ENCODE data around the gene SCUBE1.
"Not testable (repeated sequence)": the region's sequence is repeated elsewhere in the genome, so short reads cannot be mapped to it uniquely, and the experiment has no call there.

SCUBE1 gene

GRCh38 chr22:43356881-43357280 is 13.7 kb upstream of the SCUBE1 start:
- no peak for DNase-seq (ENCODE audit: low spot score)

- not testable (repeated sequence) for DNase-seq (ENCODE audit: low spot score)
Observed at GRCh38 chr22:43355688-43356087, 12.5 kb upstream of the SCUBE1 start.

- no peak for DNase-seq (ENCODE audit: low spot score)
Observed at GRCh38 chr22:43351966-43352345, 8.8 kb upstream of the SCUBE1 start.

GRCh38 chr22:43349636-43350035 is 6.5 kb upstream of the SCUBE1 start:
- DNase-seq (ENCODE audit: low spot score) = no peak

GRCh38 chr22:43346521-43346929 is 3.4 kb upstream of the SCUBE1 start:
- DNase-seq (ENCODE audit: low spot score) = peak; percentile 3

GRCh38 chr22:43345761-43346301 is 2.7 kb upstream of the SCUBE1 start:
- DNase-seq (ENCODE audit: low spot score) = no peak

GRCh38 chr22:43345356-43345755 is 2.2 kb upstream of the SCUBE1 start:
- DNase-seq (ENCODE audit: low spot score) = no peak

GRCh38 chr22:43344520-43344787 is 1.3 kb upstream of the SCUBE1 start:
- no peak for DNase-seq (ENCODE audit: low spot score)

GRCh38 chr22:43343670-43344519 is 723 bp upstream of the SCUBE1 start:
- DNase-seq (ENCODE audit: low spot score) = no peak

- no peak for DNase-seq (ENCODE audit: low spot score)
Observed at GRCh38 chr22:43342347-43343261, 568 bp downstream of the SCUBE1 start.

GRCh38 chr22:43341565-43341964 is 1.6 kb downstream of the SCUBE1 start:
- DNase-seq (ENCODE audit: low spot score) = no peak

- no peak for DNase-seq (ENCODE audit: low spot score)
Observed at GRCh38 chr22:43338766-43339345, 4.3 kb downstream of the SCUBE1 start.

GRCh38 chr22:43337946-43338345 is 5.2 kb downstream of the SCUBE1 start:
- DNase-seq (ENCODE audit: low spot score) = no peak

GRCh38 chr22:43337385-43337784 is 5.8 kb downstream of the SCUBE1 start:
- no peak for DNase-seq (ENCODE audit: low spot score)

GRCh38 chr22:43334378-43334777 is 8.8 kb downstream of the SCUBE1 start:
- DNase-seq (ENCODE audit: low spot score) = no peak

- DNase-seq (ENCODE audit: low spot score) = no peak
Observed at GRCh38 chr22:43333978-43334377, 9.2 kb downstream of the SCUBE1 start.

GRCh38 chr22:43333156-43333555 is 10.0 kb downstream of the SCUBE1 start:
- no peak for DNase-seq (ENCODE audit: low spot score)

GRCh38 chr22:43331698-43332097 is 11.5 kb downstream of the SCUBE1 start:
- DNase-seq (ENCODE audit: low spot score) = no peak

- no peak for DNase-seq (ENCODE audit: low spot score)
Observed at GRCh38 chr22:43331069-43331451, 12.1 kb downstream of the SCUBE1 start.

- no peak for DNase-seq (ENCODE audit: low spot score)
Observed at GRCh38 chr22:43330178-43331068, 12.7 kb downstream of the SCUBE1 start.

- no peak for DNase-seq (ENCODE audit: low spot score)
Observed at GRCh38 chr22:43329061-43329460, 14.1 kb downstream of the SCUBE1 start.

- no peak for DNase-seq (ENCODE audit: low spot score)
Observed at GRCh38 chr22:43327157-43327438, 16.1 kb downstream of the SCUBE1 start.
